B cell (primary cell): ENCODE measurements around the gene RAI2.

ENCODE experiments used
- EZH2 ChIP-seq: IDR thresholded peaks from 2 replicates; pipeline ENCODE4 v1.6.1; 2012; ENCODE audit warnings: borderline replicate concordance, low read depth, mild to moderate bottlenecking, moderate library complexity, low read length; ENCODE audit not compliant: insufficient read depth, poor library complexity, severe bottlenecking
- TF ChIP-seq, protein P1 (sequence below): fragments of 200-600 bp; IDR thresholded peaks from one replicate; pipeline ENCODE4 v1.8.0; 2022; ENCODE audit warnings: antibody characterized with exemption, mild to moderate bottlenecking

DNA sequence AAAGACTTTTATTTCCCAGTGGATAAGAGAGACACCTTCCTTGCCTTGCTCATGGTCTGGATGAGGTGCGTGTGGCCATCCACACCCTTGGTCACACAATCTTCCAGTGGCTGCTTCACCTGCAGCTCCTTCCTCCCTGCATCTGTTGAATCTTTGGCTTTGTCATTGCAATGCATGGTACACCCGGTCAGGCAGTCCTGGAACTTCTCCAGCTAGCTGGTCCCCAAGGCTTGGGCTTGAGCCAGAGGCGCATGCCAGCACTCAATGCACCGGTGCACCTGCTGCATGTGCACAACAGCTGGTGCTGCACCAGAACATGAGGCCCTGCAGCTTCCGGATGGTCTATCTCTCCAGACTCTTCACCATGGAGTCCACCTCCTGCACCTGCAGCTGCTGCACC, 92.1 kb downstream of the RAI2 start:
- no peak for TF ChIP-seq EZH2
- TF ChIP-seq, protein P1, sequence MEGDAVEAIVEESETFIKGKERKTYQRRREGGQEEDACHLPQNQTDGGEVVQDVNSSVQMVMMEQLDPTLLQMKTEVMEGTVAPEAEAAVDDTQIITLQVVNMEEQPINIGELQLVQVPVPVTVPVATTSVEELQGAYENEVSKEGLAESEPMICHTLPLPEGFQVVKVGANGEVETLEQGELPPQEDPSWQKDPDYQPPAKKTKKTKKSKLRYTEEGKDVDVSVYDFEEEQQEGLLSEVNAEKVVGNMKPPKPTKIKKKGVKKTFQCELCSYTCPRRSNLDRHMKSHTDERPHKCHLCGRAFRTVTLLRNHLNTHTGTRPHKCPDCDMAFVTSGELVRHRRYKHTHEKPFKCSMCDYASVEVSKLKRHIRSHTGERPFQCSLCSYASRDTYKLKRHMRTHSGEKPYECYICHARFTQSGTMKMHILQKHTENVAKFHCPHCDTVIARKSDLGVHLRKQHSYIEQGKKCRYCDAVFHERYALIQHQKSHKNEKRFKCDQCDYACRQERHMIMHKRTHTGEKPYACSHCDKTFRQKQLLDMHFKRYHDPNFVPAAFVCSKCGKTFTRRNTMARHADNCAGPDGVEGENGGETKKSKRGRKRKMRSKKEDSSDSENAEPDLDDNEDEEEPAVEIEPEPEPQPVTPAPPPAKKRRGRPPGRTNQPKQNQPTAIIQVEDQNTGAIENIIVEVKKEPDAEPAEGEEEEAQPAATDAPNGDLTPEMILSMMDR: no peak
